Heart left ventricle (tissue), 13 donors: ENCODE measurements around the gene AAMP.

Experiments
- POLR2A ChIP-seq, 2 donors: fragments of 450-650 bp; IDR thresholded peaks; one replicate each; pipeline ENCODE4 v1.6.1; 2017; ENCODE audit warnings: antibody characterized with exemption in 2 of 2, mild to moderate bottlenecking in 2 of 2, moderate library complexity in 2 of 2
- TF ChIP-seq, protein P1 (sequence below), 12 donors: fragments of 200-600 bp; sonication (generic) in 4 of 12; IDR thresholded peaks; one replicate each; pipeline versions ENCODE4 v1.5.0 to v1.8.0; 2018 to 2022; ENCODE audit warnings: antibody characterized with exemption in 12 of 12, mild to moderate bottlenecking in 5 of 12
- donor health status: ischemic (EF 13 %, LVEDD 7.1; RV severe dilation, severe dysfunction).
- donor health status: DM: no; HTN: yes; CAD: no.
- donor health status: DM: no; HTN: no; CAD: no.
- donor health status: ischemic (EF 25% LVEDD 6.9; RV normal size, moderate dysfunction).
- donor health status: ischemic (EF 25% LVEDD 5.7; RV mildly dilated, moderate dysfunction).
- donor health status: ischemic (EF 35%, LVEDD 5.7; RV mildly dilated, moderate dysfunction).
- donor health status: nonischemic (EF 11% LVEDD 7.7; RV severe dilation, severe dysfunction).
- donor health status: DM: yes; HTN: yes; CAD: no.
- donor health status: PGD.
- donor health status: ischemic (EF 29% LVEDD 5.4; RV normal size, mild dysfunction).
- donor health status: nonischemic (EF 23%, LVEDD 6.1; RV moderate dilation, normal function).

DNA sequence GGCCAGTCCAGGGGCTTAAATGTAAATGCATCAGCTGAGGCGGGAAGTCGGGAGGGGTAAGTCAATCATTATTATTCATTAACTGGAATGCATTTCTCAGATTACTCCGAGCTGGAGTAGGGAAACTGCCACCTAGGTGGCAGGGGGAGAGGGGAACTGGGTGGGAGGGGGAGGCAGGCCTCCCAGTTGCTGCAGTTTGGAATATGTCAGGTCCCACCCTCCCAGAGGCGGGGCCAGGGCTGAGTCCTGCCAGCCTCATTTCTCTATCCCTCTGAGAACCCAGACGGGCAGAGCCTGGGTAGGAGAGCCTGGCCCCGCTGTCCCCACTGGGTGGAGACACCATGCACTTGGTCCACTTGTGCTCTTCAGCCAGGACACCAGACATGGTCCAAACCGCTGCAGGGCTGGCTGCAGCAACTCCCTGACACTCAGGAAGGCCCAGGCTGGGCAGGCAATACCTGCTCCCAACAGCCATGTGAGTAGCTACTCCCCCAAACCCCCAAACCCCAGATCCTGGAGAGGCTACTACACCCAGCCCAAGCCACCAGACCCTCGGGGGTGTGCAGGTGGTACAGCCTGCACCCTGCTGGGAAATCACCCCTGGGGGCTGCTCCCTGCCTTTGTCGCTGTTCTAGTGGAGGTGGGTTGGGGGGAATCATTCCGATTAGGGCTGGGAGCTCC is 9.1 kb downstream of the AAMP start, which contains the start of gene GPBAR1:
- TF ChIP-seq POLR2A (IDR thresholded peaks at IDR 0.05): peak in 1 of 2 donors; percentile 15
- TF ChIP-seq, protein P1, sequence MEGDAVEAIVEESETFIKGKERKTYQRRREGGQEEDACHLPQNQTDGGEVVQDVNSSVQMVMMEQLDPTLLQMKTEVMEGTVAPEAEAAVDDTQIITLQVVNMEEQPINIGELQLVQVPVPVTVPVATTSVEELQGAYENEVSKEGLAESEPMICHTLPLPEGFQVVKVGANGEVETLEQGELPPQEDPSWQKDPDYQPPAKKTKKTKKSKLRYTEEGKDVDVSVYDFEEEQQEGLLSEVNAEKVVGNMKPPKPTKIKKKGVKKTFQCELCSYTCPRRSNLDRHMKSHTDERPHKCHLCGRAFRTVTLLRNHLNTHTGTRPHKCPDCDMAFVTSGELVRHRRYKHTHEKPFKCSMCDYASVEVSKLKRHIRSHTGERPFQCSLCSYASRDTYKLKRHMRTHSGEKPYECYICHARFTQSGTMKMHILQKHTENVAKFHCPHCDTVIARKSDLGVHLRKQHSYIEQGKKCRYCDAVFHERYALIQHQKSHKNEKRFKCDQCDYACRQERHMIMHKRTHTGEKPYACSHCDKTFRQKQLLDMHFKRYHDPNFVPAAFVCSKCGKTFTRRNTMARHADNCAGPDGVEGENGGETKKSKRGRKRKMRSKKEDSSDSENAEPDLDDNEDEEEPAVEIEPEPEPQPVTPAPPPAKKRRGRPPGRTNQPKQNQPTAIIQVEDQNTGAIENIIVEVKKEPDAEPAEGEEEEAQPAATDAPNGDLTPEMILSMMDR (IDR thresholded peaks at IDR 0.05): peak in 1 of 12 donors; percentile 5
